GM23338 (cell line): ENCODE results near the gene CCDC30. TPM values are rescaled to one million over a fixed set of nuclear protein-coding genes. Genes with fewer than 3 reads are reported as not detected.

Experiments used
- ATAC-seq: fragments of 200-7000 bp; cut with Tn5 transposase; 3 replicates; pipeline ENCODE4 v1.9.1; 2020
- DNase-seq: peaks from one replicate; pipeline ENCODE4 v3.0.0-alpha.2; 2015; ENCODE audit warnings: low spot score
- H2AFZ ChIP-seq: fragments of 200-600 bp; sonication (generic); 2 replicates; pipeline ENCODE4 v1.8.0; 2016; ENCODE audit warnings: antibody characterized with exemption, mild to moderate bottlenecking, moderate library complexity
- H3F3A ChIP-seq: fragments of 200-600 bp; sonication (generic); replicated peaks from 2 replicates; pipeline ENCODE4 v1.8.0; 2017; ENCODE audit warnings: antibody characterized with exemption, mixed run types, low read depth
- H3K27ac ChIP-seq: fragments of 200-600 bp; sonication (generic); 2 replicates; pipeline ENCODE4 v1.6.1; 2016; ENCODE audit warnings: low read depth
- H3K27me3 ChIP-seq: fragments of 200-600 bp; sonication (generic); 2 replicates; pipeline ENCODE4 v1.8.0; 2016; ENCODE audit warnings: mild to moderate bottlenecking, mixed run types, moderate library complexity; ENCODE audit not compliant: insufficient read depth
- H3K36me3 ChIP-seq: fragments of 200-600 bp; sonication (generic); 2 replicates; pipeline ENCODE4 v1.8.0; 2016; ENCODE audit warnings: mild to moderate bottlenecking; ENCODE audit not compliant: insufficient read depth
- H3K4me1 ChIP-seq: fragments of 200-600 bp; sonication (generic); 2 replicates; pipeline ENCODE4 v1.8.0; 2016; ENCODE audit warnings: mild to moderate bottlenecking, moderate library complexity; ENCODE audit not compliant: insufficient read depth
- H3K4me2 ChIP-seq: fragments of 200-600 bp; sonication (generic); 2 replicates; pipeline ENCODE4 v1.7.1; 2017; ENCODE audit warnings: mixed run types
- H3K4me3 ChIP-seq: fragments of 200-600 bp; sonication (generic); 2 replicates; pipeline ENCODE4 v1.6.1; 2016; ENCODE audit warnings: mixed run types
- H3K79me2 ChIP-seq: fragments of 200-600 bp; sonication (generic); replicated peaks from 2 replicates; pipeline ENCODE4 v1.8.0; 2017; ENCODE audit warnings: mild to moderate bottlenecking; ENCODE audit not compliant: insufficient read depth
- H3K9me2 ChIP-seq: fragments of 200-600 bp; sonication (generic); 2 replicates; pipeline ENCODE4 v1.8.0; 2017; ENCODE audit not compliant: insufficient read depth
- H4K20me1 ChIP-seq: fragments of 200-600 bp; sonication (generic); replicated peaks from 2 replicates; pipeline ENCODE4 v1.8.0; 2017; ENCODE audit warnings: mild to moderate bottlenecking; ENCODE audit not compliant: insufficient read depth
- H3K27ac Mint-ChIP-seq: 2 replicates; pipeline ENCODE4 v1.8.0; 2020; ENCODE audit warnings: inconsistent platforms, mild to moderate bottlenecking, moderate library complexity, mixed read lengths
- H3K27me3 Mint-ChIP-seq: 3 replicates; pipeline ENCODE4 v1.8.0; 2022; ENCODE audit warnings: low read depth, mild to moderate bottlenecking, moderate library complexity, mixed read lengths, inconsistent platforms; ENCODE audit not compliant: insufficient read depth, poor library complexity
- H3K36me3 Mint-ChIP-seq: 3 replicates; pipeline ENCODE4 v1.8.0; 2021; ENCODE audit warnings: low read depth, mild to moderate bottlenecking, inconsistent platforms, moderate library complexity, mixed read lengths
- H3K4me1 Mint-ChIP-seq: 3 replicates; pipeline ENCODE4 v1.8.0; 2020; ENCODE audit warnings: mild to moderate bottlenecking, inconsistent platforms, mixed read lengths
- H3K4me3 Mint-ChIP-seq: 3 replicates; pipeline ENCODE4 v1.8.0; 2021; ENCODE audit warnings: moderate library complexity, mild to moderate bottlenecking, inconsistent platforms, mixed read lengths
- H3K9me3 Mint-ChIP-seq: 3 replicates; pipeline ENCODE4 v1.8.0; 2020; ENCODE audit warnings: moderate library complexity, mild to moderate bottlenecking, inconsistent platforms, mixed read lengths
- ETS1 ChIP-seq: IDR thresholded peaks from 2 replicates; pipeline ENCODE4 v1.6.1; 2016; ENCODE audit warnings: antibody characterized with exemption
- EZH2 ChIP-seq: fragments of 200-600 bp; sonication (generic); IDR thresholded peaks from one replicate; pipeline ENCODE4 v1.8.0; 2017; ENCODE audit warnings: antibody characterized with exemption, mild to moderate bottlenecking, low read depth; ENCODE audit not compliant: unreplicated experiment
- EZH2phosphoT487 ChIP-seq: fragments of 200-600 bp; sonication (generic); IDR thresholded peaks from one replicate; pipeline ENCODE4 v1.8.1; 2018; ENCODE audit warnings: antibody characterized with exemption; ENCODE audit not compliant: unreplicated experiment
- JUNB ChIP-seq: IDR thresholded peaks from one replicate; pipeline ENCODE4 v1.6.1; 2016; ENCODE audit warnings: antibody characterized with exemption; ENCODE audit not compliant: unreplicated experiment
- NANOG ChIP-seq: IDR thresholded peaks from 2 replicates; pipeline ENCODE4 v1.6.1; 2016; ENCODE audit warnings: antibody characterized with exemption, borderline replicate concordance
- POLR2AphosphoS5 ChIP-seq: IDR thresholded peaks from 2 replicates; pipeline ENCODE4 v1.6.1; 2016; ENCODE audit warnings: antibody characterized with exemption, low read depth
- polyA plus RNA-seq: library from polyadenylated mRNA; unstranded; fragments of >200 nt; fragmentation: Nextera tagmentation; extraction: Ambion mirVana; gene quantifications from 2 replicates; pipeline ENCODE4 v1.2.1, GENCODE V29; 2016
- total RNA-seq: library from RNA; depleted of rRNA; stranded (reverse); fragments of >200 nt; shearing (Covaris generic); gene quantifications from 2 replicates; pipeline ENCODE4 v1.2.3, GENCODE V29; 2014
- TF ChIP-seq, protein P1 (sequence below), 2 experiments: fragments of 200-600 bp in 1 of 2; sonication (generic) in 1 of 2; conservative IDR thresholded peaks; 2 replicates each; pipeline versions ENCODE4 v1.5.1 to v1.6.1; 2016 to 2017; ENCODE audit warnings: antibody characterized with exemption in 2 of 2, low read depth in 2 of 2, mild to moderate bottlenecking in 2 of 2, moderate library complexity in 1 of 2
- TF ChIP-seq, protein P2 (sequence below): fragments of 250-450 bp; sonication (Bioruptor Pico); IDR thresholded peaks from 2 replicates; pipeline ENCODE4 v1.5.0; 2020; ENCODE audit warnings: mild to moderate bottlenecking, moderate library complexity

Gene CCDC30
- total and polyA plus RNA-seq, 2 experiments from 2014 or later: 0.56 to 1.8 TPM

DNA sequence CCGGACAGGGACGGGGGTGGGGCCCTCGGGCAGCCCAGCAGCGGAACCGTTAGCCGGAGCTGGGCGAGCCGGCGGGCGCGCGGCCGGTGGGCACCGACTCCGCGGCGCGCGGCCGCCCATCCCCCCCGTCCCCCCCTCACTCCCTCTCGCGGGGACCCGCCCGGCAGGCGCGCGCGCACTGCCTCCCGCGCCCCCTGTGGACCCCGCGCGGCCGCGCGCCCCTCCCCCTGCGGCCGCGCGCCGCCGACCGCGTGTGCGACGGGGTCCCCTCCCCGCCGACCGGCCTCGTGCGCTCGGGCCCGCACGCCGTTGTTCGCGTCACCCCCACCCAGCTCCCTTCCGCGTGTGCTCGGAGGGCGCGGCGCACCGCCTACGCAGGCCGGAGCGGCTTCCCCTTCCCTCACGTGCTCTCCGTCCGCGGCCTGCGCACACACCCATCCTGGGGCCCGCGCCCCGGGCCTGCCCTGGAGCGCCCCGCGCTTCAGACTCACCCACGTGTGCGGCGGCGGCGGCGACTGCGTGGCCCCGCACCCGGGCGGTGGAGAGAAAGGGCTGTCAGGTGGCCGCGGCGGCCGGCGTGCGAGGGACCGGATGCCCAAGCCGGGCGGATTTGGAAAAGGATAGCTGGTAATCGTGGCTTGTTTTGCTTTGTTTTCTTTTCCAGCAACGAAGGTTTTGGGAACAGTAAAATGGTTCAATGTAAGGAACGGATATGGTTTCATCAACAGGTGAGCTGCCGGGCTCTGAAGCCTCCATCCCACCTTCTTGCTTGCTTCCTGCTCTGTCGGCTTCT lies 219.8 kb downstream of the CCDC30 start:
- peak; percentile 11 for ATAC-seq
- Histone ChIP-seq H3F3A (0 out of 2 replicates have a peak, but pooled peaks cover under 1% of the 10 kb centered on the region), H3K9me2 (no peaks in the 10 kb centered on the region), H3K4me2 (peak overlapping the region; percentile 92), H3K27me3 (no peaks in the 10 kb centered on the region), H3K4me3 (peak overlapping the region; percentile 85), H3K36me3 (peaks cover 11% of the 10 kb centered on the region), H3K27ac (peak overlapping the region; percentile 60; the same call in 1 of the 2 replicates), H4K20me1 (peaks cover 49% of the 10 kb centered on the region), H3K79me2 (peaks cover 67% of the 10 kb centered on the region), H2AFZ (no peak overlapping the region), H3K4me1 (peaks cover 33% of the 10 kb centered on the region)
- peaks cover 41% of the 10 kb centered on the region for H3K4me1 Mint-ChIP-seq
- H3K9me3 Mint-ChIP-seq: peaks cover 3% of the 10 kb centered on the region; the same call in 2 of the 3 replicates
- H3K4me3 Mint-ChIP-seq: peak overlapping the region; percentile 95
- TF ChIP-seq NANOG (no peak), POLR2AphosphoS5 (peak; percentile 47)
- DNase-seq: peak; percentile 57
- H3K27ac Mint-ChIP-seq: peak overlapping the region; percentile 89
- peaks cover 12% of the 10 kb centered on the region for H3K27me3 Mint-ChIP-seq
- H3K36me3 Mint-ChIP-seq: peaks cover 50% of the 10 kb centered on the region

GRCh38 chr1:42684139-42684538 lies 221.1 kb downstream of the CCDC30 start:
- H3K4me3 Mint-ChIP-seq: peak overlapping the region; percentile 95
- DNase-seq (peak; percentile 39), ATAC-seq (peak; percentile 6; the same call in 2 of the 3 replicates)
- Histone ChIP-seq H3K27me3 (no peaks in the 10 kb centered on the region), H3K79me2 (peaks cover 79% of the 10 kb centered on the region), H3K9me2 (no peaks in the 10 kb centered on the region), H3K27ac (0 out of 2 replicates have a peak overlapping the region, but pooled peaks have one; percentile 60), H3K4me1 (peaks cover 36% of the 10 kb centered on the region), H3K4me3 (peak overlapping the region; percentile 84), H2AFZ (no peak overlapping the region), H3F3A (no peaks in the 10 kb centered on the region), H4K20me1 (peaks cover 56% of the 10 kb centered on the region), H3K4me2 (peak overlapping the region; percentile 92), H3K36me3 (peaks cover 15% of the 10 kb centered on the region)
- peaks cover 12% of the 10 kb centered on the region for H3K27me3 Mint-ChIP-seq
- H3K9me3 Mint-ChIP-seq: peaks cover 3% of the 10 kb centered on the region; the same call in 2 of the 3 replicates
- no peak for TF ChIP-seq EZH2phosphoT487
- no peak for TF ChIP-seq JUNB
- TF ChIP-seq, protein P1, sequence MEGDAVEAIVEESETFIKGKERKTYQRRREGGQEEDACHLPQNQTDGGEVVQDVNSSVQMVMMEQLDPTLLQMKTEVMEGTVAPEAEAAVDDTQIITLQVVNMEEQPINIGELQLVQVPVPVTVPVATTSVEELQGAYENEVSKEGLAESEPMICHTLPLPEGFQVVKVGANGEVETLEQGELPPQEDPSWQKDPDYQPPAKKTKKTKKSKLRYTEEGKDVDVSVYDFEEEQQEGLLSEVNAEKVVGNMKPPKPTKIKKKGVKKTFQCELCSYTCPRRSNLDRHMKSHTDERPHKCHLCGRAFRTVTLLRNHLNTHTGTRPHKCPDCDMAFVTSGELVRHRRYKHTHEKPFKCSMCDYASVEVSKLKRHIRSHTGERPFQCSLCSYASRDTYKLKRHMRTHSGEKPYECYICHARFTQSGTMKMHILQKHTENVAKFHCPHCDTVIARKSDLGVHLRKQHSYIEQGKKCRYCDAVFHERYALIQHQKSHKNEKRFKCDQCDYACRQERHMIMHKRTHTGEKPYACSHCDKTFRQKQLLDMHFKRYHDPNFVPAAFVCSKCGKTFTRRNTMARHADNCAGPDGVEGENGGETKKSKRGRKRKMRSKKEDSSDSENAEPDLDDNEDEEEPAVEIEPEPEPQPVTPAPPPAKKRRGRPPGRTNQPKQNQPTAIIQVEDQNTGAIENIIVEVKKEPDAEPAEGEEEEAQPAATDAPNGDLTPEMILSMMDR (conservative IDR thresholded peaks at IDR 0.05; ENCODE audit: low read depth in 2 of 2): no peak
- no peak for TF ChIP-seq NANOG
- no peak for TF ChIP-seq ETS1
- TF ChIP-seq POLR2AphosphoS5: no peak
- TF ChIP-seq, protein P2, sequence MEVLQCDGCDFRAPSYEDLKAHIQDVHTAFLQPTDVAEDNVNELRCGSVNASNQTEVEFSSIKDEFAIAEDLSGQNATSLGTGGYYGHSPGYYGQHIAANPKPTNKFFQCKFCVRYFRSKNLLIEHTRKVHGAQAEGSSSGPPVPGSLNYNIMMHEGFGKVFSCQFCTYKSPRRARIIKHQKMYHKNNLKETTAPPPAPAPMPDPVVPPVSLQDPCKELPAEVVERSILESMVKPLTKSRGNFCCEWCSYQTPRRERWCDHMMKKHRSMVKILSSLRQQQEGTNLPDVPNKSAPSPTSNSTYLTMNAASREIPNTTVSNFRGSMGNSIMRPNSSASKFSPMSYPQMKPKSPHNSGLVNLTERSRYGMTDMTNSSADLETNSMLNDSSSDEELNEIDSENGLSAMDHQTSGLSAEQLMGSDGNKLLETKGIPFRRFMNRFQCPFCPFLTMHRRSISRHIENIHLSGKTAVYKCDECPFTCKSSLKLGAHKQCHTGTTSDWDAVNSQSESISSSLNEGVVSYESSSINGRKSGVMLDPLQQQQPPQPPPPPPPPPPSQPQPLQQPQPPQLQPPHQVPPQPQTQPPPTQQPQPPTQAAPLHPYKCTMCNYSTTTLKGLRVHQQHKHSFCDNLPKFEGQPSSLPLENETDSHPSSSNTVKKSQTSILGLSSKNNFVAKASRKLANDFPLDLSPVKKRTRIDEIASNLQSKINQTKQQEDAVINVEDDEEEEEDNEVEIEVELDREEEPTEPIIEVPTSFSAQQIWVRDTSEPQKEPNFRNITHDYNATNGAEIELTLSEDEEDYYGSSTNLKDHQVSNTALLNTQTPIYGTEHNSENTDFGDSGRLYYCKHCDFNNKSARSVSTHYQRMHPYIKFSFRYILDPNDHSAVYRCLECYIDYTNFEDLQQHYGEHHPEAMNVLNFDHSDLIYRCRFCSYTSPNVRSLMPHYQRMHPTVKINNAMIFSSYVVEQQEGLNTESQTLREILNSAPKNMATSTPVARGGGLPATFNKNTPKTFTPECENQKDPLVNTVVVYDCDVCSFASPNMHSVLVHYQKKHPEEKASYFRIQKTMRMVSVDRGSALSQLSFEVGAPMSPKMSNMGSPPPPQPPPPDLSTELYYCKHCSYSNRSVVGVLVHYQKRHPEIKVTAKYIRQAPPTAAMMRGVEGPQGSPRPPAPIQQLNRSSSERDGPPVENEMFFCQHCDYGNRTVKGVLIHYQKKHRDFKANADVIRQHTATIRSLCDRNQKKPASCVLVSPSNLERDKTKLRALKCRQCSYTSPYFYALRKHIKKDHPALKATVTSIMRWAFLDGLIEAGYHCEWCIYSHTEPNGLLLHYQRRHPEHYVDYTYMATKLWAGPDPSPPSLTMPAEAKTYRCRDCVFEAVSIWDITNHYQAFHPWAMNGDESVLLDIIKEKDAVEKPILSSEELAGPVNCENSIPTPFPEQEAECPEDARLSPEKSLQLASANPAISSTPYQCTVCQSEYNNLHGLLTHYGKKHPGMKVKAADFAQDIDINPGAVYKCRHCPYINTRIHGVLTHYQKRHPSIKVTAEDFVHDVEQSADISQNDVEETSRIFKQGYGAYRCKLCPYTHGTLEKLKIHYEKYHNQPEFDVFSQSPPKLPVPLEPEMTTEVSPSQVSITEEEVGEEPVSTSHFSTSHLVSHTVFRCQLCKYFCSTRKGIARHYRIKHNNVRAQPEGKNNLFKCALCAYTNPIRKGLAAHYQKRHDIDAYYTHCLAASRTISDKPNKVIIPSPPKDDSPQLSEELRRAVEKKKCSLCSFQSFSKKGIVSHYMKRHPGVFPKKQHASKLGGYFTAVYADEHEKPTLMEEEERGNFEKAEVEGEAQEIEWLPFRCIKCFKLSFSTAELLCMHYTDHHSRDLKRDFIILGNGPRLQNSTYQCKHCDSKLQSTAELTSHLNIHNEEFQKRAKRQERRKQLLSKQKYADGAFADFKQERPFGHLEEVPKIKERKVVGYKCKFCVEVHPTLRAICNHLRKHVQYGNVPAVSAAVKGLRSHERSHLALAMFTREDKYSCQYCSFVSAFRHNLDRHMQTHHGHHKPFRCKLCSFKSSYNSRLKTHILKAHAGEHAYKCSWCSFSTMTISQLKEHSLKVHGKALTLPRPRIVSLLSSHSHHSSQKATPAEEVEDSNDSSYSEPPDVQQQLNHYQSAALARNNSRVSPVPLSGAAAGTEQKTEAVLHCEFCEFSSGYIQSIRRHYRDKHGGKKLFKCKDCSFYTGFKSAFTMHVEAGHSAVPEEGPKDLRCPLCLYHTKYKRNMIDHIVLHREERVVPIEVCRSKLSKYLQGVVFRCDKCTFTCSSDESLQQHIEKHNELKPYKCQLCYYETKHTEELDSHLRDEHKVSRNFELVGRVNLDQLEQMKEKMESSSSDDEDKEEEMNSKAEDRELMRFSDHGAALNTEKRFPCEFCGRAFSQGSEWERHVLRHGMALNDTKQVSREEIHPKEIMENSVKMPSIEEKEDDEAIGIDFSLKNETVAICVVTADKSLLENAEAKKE: no peak
- TF ChIP-seq EZH2: no peak
- peaks cover 51% of the 10 kb centered on the region for H3K36me3 Mint-ChIP-seq
- peak overlapping the region; percentile 85; the same call in 1 of the 2 replicates for H3K27ac Mint-ChIP-seq
- peaks cover 52% of the 10 kb centered on the region for H3K4me1 Mint-ChIP-seq
